ENCODE data around the gene FLNC. TPM values are rescaled to one million over a fixed set of nuclear protein-coding genes. Genes with fewer than 3 reads are reported as not detected.

The FLNC gene, protein sequence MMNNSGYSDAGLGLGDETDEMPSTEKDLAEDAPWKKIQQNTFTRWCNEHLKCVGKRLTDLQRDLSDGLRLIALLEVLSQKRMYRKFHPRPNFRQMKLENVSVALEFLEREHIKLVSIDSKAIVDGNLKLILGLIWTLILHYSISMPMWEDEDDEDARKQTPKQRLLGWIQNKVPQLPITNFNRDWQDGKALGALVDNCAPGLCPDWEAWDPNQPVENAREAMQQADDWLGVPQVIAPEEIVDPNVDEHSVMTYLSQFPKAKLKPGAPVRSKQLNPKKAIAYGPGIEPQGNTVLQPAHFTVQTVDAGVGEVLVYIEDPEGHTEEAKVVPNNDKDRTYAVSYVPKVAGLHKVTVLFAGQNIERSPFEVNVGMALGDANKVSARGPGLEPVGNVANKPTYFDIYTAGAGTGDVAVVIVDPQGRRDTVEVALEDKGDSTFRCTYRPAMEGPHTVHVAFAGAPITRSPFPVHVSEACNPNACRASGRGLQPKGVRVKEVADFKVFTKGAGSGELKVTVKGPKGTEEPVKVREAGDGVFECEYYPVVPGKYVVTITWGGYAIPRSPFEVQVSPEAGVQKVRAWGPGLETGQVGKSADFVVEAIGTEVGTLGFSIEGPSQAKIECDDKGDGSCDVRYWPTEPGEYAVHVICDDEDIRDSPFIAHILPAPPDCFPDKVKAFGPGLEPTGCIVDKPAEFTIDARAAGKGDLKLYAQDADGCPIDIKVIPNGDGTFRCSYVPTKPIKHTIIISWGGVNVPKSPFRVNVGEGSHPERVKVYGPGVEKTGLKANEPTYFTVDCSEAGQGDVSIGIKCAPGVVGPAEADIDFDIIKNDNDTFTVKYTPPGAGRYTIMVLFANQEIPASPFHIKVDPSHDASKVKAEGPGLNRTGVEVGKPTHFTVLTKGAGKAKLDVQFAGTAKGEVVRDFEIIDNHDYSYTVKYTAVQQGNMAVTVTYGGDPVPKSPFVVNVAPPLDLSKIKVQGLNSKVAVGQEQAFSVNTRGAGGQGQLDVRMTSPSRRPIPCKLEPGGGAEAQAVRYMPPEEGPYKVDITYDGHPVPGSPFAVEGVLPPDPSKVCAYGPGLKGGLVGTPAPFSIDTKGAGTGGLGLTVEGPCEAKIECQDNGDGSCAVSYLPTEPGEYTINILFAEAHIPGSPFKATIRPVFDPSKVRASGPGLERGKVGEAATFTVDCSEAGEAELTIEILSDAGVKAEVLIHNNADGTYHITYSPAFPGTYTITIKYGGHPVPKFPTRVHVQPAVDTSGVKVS (N-terminal part only)
- total RNA-seq = not detected
- polyA plus RNA-seq = not detected

DNA sequence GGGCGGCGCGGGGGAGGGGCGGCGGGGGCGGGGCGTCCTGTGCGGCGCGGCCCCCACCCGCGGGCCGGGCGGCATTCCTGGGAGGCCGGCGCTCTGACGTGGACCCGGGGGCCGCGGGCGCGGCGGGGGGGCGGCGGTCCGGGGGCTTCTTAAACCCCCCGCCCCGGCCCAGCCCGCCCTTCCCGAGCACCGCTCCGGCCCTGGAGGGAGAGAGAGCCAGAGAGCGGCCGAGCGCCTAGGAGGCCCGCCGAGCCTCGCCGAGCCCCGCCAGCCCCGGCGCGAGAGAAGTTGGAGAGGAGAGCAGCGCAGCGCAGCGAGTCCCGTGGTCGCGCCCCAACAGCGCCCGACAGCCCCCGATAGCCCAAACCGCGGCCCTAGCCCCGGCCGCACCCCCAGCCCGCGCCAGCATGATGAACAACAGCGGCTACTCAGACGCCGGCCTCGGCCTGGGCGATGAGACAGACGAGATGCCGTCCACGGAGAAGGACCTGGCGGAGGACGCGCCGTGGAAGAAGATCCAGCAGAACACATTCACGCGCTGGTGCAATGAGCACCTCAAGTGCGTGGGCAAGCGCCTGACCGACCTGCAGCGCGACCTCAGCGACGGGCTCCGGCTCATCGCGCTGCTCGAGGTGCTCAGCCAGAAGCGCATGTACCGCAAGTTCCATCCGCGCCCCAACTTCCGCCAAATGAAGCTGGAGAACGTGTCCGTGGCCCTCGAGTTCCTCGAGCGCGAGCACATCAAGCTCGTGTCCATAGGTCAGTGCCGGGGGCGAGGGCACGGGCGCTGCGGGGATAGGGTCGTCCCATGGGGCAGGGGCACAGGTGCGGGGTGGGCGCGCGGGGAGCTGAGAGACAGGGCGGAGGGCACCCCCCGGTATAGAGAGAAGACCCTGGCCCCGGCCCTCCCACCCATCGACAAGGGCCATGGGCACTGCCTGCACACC is at the start of gene FLNC:
Gene FLNC, plus strand, starts transcription at position 176 of the 947 bp plus-strand sequence. Its CDS starts 232 bp downstream, at position 408.
- no peak within 1 kb of the TSS for H3K4me3 ChIP-seq (ENCODE audit: low read depth, low read length)
- H3K27ac ChIP-seq (ENCODE audit: insufficient read depth, low read length, poor library complexity, severe bottlenecking) = no peak within 1 kb of the TSS
- Mint-ChIP-seq H3K36me3 (no peaks in the 10 kb centered on the region), H3K4me3 (peak within 1 kb of the TSS in 3 of 4 donors; percentile 55 to 80 (median 76)), H3K9me3 (peaks cover 0 to 3% (median 0%) of the 10 kb centered on the region in 7 donors), H3K27me3 (peaks cover 62% of the 10 kb centered on the region), H3K27ac (no peak within 1 kb of the TSS), H3K4me1 (peaks cover 0 to 22% (median 3%) of the 10 kb centered on the region in 4 donors)
- DNase-seq (peak in 2 of 3 donors; percentile 36 to 50), ATAC-seq (ENCODE audit: low read depth in 2 of 2) (peak; percentile 32 to 34)
- H3K9me3 ChIP-seq (ENCODE audit: control insufficient read depth in 2 of 2, low read length in 2 of 2) = no peaks in the 10 kb centered on the region
- H3K36me3 ChIP-seq (ENCODE audit: control insufficient read depth, insufficient read depth, low read length) = no peaks in the 10 kb centered on the region
- peaks cover 26% of the 10 kb centered on the region for H3K4me1 ChIP-seq (ENCODE audit: control insufficient read depth, insufficient read depth, low read length, poor library complexity, severe bottlenecking)
- H3K27me3 ChIP-seq (ENCODE audit: control insufficient read depth, insufficient read depth, low read length) = peaks cover 5% of the 10 kb centered on the region

DNA sequence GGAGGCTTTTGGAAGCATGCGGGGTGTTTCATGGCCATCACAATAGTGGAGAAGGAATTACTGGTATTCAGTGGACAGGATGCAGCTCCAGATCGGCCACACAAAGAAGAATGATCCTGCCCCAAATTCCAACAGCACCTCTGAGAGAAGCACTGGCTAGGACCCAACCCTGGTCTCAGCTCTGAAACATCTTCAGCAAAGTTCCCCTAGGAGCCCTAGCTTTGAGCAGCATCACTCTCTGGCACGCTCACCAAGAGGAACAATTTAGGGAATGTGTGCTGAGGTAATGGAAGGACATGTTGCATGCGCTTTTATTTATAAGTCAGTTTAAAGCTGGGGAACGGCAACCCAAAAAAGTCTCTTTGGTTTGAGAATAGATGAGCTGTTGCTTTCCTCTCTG is 49.1 kb upstream of the FLNC start:
- no peak for DNase-seq
- H3K36me3 ChIP-seq (ENCODE audit: control insufficient read depth, insufficient read depth, low read length) = no peaks in the 10 kb centered on the region
- peaks cover 0 to 10% of the 10 kb centered on the region in 2 experiments for H3K9me3 ChIP-seq (ENCODE audit: control insufficient read depth in 2 of 2, low read length in 2 of 2)
- H3K27ac Mint-ChIP-seq = no peak overlapping the region
- H3K9me3 Mint-ChIP-seq = peaks cover 0 to 15% (median 0%) of the 10 kb centered on the region in 7 donors
- H3K4me1 ChIP-seq (ENCODE audit: control insufficient read depth, insufficient read depth, low read length, poor library complexity, severe bottlenecking) = no peaks in the 10 kb centered on the region
- H3K36me3 Mint-ChIP-seq = no peaks in the 10 kb centered on the region
- no peak overlapping the region for H3K27ac ChIP-seq (ENCODE audit: insufficient read depth, low read length, poor library complexity, severe bottlenecking)
- no peaks in the 10 kb centered on the region for H3K27me3 Mint-ChIP-seq
- H3K4me3 Mint-ChIP-seq = no peak overlapping the region
- no peaks in the 10 kb centered on the region for H3K27me3 ChIP-seq (ENCODE audit: control insufficient read depth, insufficient read depth, low read length)
- ATAC-seq (ENCODE audit: low read depth in 2 of 2) = no peak
- H3K4me3 ChIP-seq (ENCODE audit: low read depth, low read length) = no peak overlapping the region
- H3K4me1 Mint-ChIP-seq = peaks cover 0 to 2% (median 0%) of the 10 kb centered on the region in 4 donors

DNA sequence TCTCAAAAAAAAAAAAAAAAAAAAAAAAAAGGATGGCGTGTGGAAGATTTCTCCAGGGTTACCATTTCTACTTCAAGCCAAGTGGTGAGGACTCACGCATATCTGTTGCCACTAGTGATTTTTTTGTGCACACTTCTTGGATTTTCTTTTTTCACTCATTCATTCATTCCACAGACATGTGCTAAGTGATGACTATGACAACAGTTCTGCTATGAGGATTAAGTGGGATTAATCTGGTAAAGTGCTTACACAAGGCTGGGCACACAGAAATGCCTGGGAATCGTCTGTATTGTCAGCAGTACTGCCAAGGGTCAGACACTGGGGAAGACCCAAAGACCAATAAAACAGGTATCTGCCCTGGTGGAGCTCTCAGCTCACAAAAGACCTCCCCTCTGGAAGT is 48.4 kb upstream of the FLNC start:
- Histone ChIP-seq H3K4me3 (ENCODE audit: low read depth, low read length) (no peak overlapping the region), H3K9me3 (ENCODE audit: control insufficient read depth in 2 of 2, low read length in 2 of 2) (peaks cover 0 to 10% of the 10 kb centered on the region in 2 experiments), H3K27me3 (ENCODE audit: control insufficient read depth, insufficient read depth, low read length) (no peaks in the 10 kb centered on the region), H3K27ac (ENCODE audit: insufficient read depth, low read length, poor library complexity, severe bottlenecking) (no peak overlapping the region), H3K36me3 (ENCODE audit: control insufficient read depth, insufficient read depth, low read length) (no peaks in the 10 kb centered on the region), H3K4me1 (ENCODE audit: control insufficient read depth, insufficient read depth, low read length, poor library complexity, severe bottlenecking) (no peaks in the 10 kb centered on the region)
- DNase-seq = no peak
- Mint-ChIP-seq H3K27me3 (no peaks in the 10 kb centered on the region), H3K36me3 (no peaks in the 10 kb centered on the region), H3K4me3 (no peak overlapping the region), H3K27ac (no peak overlapping the region), H3K4me1 (no peaks in the 10 kb centered on the region), H3K9me3 (peaks cover 0 to 15% (median 0%) of the 10 kb centered on the region in 7 donors)
- ATAC-seq (ENCODE audit: low read depth in 2 of 2) = no peak

DNA sequence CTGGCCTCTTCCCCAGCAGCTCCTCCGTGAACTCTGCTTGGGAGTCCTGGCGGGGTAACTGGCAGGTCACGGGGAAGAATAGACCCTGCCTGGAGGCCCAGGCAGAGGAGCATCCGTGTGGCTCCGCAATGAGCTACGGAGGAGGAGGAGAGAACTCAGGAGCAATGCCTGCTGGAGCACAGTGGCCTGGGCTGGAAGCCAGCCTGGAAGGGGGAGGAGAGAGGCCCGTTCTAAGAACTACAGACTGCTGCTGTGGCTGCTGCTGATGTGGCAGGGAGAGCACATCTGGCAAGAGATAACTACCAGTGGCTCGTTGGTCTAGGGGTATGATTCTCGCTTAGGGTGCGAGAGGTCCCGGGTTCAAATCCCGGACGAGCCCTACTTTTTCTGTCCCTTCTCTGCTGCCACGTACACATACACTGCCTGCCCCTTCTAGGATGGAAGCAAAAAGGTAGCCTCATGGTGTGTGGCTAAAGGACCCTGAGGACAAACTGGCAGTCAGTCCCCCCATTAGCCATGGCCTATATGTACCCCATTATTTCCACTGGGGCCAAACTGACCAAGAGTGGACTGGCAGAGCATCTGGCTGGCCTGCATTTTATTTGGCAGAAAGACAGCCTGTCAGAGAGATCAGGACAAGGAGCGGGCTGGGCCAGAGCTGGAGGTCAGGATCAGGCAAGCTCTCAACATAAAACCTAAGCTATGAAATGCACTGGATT is 46.9 kb upstream of the FLNC start:
- DNase-seq (no peak), ATAC-seq (ENCODE audit: low read depth in 2 of 2) (no peak)
- Histone ChIP-seq H3K4me3 (ENCODE audit: low read depth, low read length) (no peak overlapping the region), H3K4me1 (ENCODE audit: control insufficient read depth, insufficient read depth, low read length, poor library complexity, severe bottlenecking) (no peaks in the 10 kb centered on the region), H3K27me3 (ENCODE audit: control insufficient read depth, insufficient read depth, low read length) (no peaks in the 10 kb centered on the region), H3K36me3 (ENCODE audit: control insufficient read depth, insufficient read depth, low read length) (no peaks in the 10 kb centered on the region), H3K9me3 (ENCODE audit: control insufficient read depth in 2 of 2, low read length in 2 of 2) (no peaks in the 10 kb centered on the region), H3K27ac (ENCODE audit: insufficient read depth, low read length, poor library complexity, severe bottlenecking) (no peak overlapping the region)
- Mint-ChIP-seq H3K4me3 (no peak overlapping the region), H3K9me3 (peaks cover 0 to 3% (median 0%) of the 10 kb centered on the region in 7 donors), H3K4me1 (peaks cover 0 to 8% (median 0%) of the 10 kb centered on the region in 4 donors), H3K27me3 (no peaks in the 10 kb centered on the region), H3K27ac (peak overlapping the region in 1 of 3 donors; percentile 1), H3K36me3 (no peaks in the 10 kb centered on the region)

DNA sequence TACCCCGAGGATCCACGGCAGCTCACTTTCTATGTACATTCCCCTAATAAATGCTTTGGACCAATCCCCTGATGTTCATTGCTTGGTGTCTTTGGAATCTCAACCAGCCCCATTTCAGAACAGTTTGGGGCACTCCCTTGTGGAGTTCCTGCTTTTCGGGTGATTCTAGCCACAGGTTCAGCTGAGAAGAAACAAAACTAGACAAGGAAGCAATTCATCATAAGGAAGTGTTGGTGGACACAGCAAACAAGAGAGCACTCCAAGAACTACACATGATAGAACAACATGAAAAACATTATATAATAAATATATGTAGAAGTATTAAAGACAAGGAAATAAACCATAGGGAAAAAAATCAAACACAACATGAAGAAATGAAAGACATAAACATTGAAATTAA is 44.5 kb upstream of the FLNC start:
- H3K4me1 ChIP-seq (ENCODE audit: control insufficient read depth, insufficient read depth, low read length, poor library complexity, severe bottlenecking) = peaks cover 7% of the 10 kb centered on the region
- Mint-ChIP-seq H3K27me3 (peaks cover 4% of the 10 kb centered on the region), H3K36me3 (no peaks in the 10 kb centered on the region), H3K9me3 (no peaks in the 10 kb centered on the region), H3K27ac (no peak overlapping the region), H3K4me1 (peaks cover 0 to 15% (median 9%) of the 10 kb centered on the region in 4 donors), H3K4me3 (peak overlapping the region in 1 of 4 donors; percentile 57)
- no peak for DNase-seq
- H3K9me3 ChIP-seq (ENCODE audit: control insufficient read depth in 2 of 2, low read length in 2 of 2) = no peaks in the 10 kb centered on the region
- no peak overlapping the region for H3K27ac ChIP-seq (ENCODE audit: insufficient read depth, low read length, poor library complexity, severe bottlenecking)
- H3K36me3 ChIP-seq (ENCODE audit: control insufficient read depth, insufficient read depth, low read length) = no peaks in the 10 kb centered on the region
- no peak for ATAC-seq (ENCODE audit: low read depth in 2 of 2)
- H3K27me3 ChIP-seq (ENCODE audit: control insufficient read depth, insufficient read depth, low read length) = no peaks in the 10 kb centered on the region
- no peak overlapping the region for H3K4me3 ChIP-seq (ENCODE audit: low read depth, low read length)

DNA sequence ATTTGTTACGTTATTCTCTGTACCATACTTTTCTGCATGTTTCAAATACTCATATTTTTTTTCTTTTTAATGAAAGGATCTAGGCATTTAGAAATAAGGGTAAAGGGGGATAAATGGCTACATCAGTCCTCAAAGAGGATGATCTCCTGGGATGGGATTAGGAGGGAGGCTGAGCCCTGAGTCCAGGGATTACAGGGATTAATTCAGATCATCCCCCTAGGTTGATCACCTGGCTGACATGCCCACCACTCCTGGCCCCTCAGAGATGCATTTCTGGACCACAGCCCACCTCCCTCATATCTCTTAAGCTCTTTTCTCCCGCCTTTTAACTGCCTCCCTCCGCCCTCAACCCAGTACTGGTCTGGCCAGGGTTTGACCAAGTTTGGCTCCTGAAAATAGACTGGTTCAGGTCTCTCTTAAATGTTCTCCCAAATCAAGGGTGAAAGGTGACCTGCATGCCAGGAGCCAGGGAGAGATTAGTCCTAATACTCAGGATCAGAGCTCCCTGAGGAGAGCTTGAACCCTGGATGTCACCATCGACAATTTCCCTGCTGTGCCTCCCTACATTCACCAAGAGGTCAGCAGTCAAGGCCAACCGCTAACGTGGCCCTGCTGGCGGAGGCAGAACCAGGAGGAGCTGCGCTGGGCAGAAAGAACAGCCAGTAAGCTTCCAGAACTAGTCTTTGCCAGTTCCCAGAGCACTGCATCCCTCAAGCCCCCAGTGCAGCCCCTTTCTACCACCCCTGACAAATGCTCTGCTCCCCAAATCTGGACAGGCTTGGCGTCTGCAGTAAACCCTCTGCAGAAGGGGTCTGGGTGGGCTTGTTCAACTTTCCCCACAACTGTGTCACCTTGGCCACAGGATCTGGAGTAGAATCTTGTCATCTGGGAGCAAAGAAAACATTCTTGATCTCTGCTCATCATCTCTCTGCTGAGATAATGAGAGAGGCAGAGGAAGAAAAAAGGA is 41.5 kb upstream of the FLNC start:
- no peak overlapping the region for H3K4me3 ChIP-seq (ENCODE audit: low read depth, low read length)
- peaks cover 17% of the 10 kb centered on the region for H3K4me1 ChIP-seq (ENCODE audit: control insufficient read depth, insufficient read depth, low read length, poor library complexity, severe bottlenecking)
- no peak overlapping the region for H3K27ac Mint-ChIP-seq
- H3K27me3 Mint-ChIP-seq = peaks cover 4% of the 10 kb centered on the region
- H3K27ac ChIP-seq (ENCODE audit: insufficient read depth, low read length, poor library complexity, severe bottlenecking) = no peak overlapping the region
- H3K27me3 ChIP-seq (ENCODE audit: control insufficient read depth, insufficient read depth, low read length) = no peaks in the 10 kb centered on the region
- no peaks in the 10 kb centered on the region for H3K9me3 Mint-ChIP-seq
- peak overlapping the region; percentile 81 to 98 (median 90) for H3K4me3 Mint-ChIP-seq
- no peaks in the 10 kb centered on the region for H3K36me3 Mint-ChIP-seq
- no peaks in the 10 kb centered on the region for H3K9me3 ChIP-seq (ENCODE audit: control insufficient read depth in 2 of 2, low read length in 2 of 2)
- DNase-seq (no peak), ATAC-seq (ENCODE audit: low read depth in 2 of 2) (no peak)
- H3K36me3 ChIP-seq (ENCODE audit: control insufficient read depth, insufficient read depth, low read length) = no peaks in the 10 kb centered on the region
- peaks cover 0 to 23% (median 13%) of the 10 kb centered on the region in 4 donors for H3K4me1 Mint-ChIP-seq

All from CD4-positive, CD25-positive, alpha-beta regulatory T cell (primary cell).